ENCODE data around the gene NRAP.

The NRAP gene

GRCh38 chr10:113610631-113611601, 52.9 kb downstream of the NRAP start:
- TF ChIP-seq EP300 (IDR thresholded peaks at IDR 0.05; ENCODE audit: borderline replicate concordance) (no peak), TAF1 (IDR thresholded peaks at IDR 0.05; ENCODE audit: low read depth) (no peak), TCF12 (IDR thresholded peaks at IDR 0.05; ENCODE audit: low read depth) (no peak), EGR1 (IDR thresholded peaks at IDR 0.05) (no peak), CREB1 (IDR thresholded peaks at IDR 0.05; ENCODE audit: low read depth) (no peak), YY1 (IDR thresholded peaks at IDR 0.05; ENCODE audit: low read depth) (no peak), RAD21 (IDR thresholded peaks at IDR 0.05; ENCODE audit: low read depth) (no peak), MAX (IDR thresholded peaks at IDR 0.05) (no peak), CEBPB (IDR thresholded peaks at IDR 0.05) (no peak), NFIC (IDR thresholded peaks at IDR 0.05) (no peak), USF1 (IDR thresholded peaks at IDR 0.05) (no peak), TEAD4 (IDR thresholded peaks at IDR 0.05) (no peak), FOXM1 (IDR thresholded peaks at IDR 0.05; ENCODE audit: borderline replicate concordance, low read depth) (no peak), ZBTB7A (IDR thresholded peaks at IDR 0.05; ENCODE audit: low read depth) (no peak)
- TF ChIP-seq, protein P1, sequence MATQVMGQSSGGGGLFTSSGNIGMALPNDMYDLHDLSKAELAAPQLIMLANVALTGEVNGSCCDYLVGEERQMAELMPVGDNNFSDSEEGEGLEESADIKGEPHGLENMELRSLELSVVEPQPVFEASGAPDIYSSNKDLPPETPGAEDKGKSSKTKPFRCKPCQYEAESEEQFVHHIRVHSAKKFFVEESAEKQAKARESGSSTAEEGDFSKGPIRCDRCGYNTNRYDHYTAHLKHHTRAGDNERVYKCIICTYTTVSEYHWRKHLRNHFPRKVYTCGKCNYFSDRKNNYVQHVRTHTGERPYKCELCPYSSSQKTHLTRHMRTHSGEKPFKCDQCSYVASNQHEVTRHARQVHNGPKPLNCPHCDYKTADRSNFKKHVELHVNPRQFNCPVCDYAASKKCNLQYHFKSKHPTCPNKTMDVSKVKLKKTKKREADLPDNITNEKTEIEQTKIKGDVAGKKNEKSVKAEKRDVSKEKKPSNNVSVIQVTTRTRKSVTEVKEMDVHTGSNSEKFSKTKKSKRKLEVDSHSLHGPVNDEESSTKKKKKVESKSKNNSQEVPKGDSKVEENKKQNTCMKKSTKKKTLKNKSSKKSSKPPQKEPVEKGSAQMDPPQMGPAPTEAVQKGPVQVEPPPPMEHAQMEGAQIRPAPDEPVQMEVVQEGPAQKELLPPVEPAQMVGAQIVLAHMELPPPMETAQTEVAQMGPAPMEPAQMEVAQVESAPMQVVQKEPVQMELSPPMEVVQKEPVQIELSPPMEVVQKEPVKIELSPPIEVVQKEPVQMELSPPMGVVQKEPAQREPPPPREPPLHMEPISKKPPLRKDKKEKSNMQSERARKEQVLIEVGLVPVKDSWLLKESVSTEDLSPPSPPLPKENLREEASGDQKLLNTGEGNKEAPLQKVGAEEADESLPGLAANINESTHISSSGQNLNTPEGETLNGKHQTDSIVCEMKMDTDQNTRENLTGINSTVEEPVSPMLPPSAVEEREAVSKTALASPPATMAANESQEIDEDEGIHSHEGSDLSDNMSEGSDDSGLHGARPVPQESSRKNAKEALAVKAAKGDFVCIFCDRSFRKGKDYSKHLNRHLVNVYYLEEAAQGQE (IDR thresholded peaks at IDR 0.05; ENCODE audit: low read depth): no peak

DNA sequence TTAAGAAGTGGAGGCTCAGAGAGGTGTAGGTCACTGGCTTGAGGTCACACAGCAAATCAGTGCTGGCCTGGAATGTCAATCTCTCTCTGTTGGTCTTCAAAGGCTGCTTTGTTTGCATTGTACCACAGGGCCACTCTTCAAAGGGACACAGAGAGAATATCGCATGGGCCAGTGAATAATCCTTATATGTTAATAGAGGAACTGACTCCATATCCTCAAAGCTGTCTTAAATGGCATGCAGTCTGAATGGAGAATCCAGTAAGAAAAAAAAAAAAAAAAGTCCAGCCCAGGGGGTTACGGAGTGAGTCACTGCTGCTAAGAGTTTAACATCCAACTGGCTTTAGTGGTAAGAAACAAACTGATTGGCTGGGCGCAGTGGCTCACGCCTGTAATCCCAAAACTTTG, 54.1 kb downstream of the NRAP start:
- TF ChIP-seq TCF12 (IDR thresholded peaks at IDR 0.05; ENCODE audit: low read depth) (no peak), TEAD4 (IDR thresholded peaks at IDR 0.05) (no peak), CREB1 (IDR thresholded peaks at IDR 0.05; ENCODE audit: low read depth) (no peak), CEBPB (IDR thresholded peaks at IDR 0.05) (no peak), EP300 (IDR thresholded peaks at IDR 0.05; ENCODE audit: borderline replicate concordance) (no peak), USF1 (IDR thresholded peaks at IDR 0.05) (no peak)
- TF ChIP-seq, protein P1 (IDR thresholded peaks at IDR 0.05; ENCODE audit: low read depth): no peak

DNA sequence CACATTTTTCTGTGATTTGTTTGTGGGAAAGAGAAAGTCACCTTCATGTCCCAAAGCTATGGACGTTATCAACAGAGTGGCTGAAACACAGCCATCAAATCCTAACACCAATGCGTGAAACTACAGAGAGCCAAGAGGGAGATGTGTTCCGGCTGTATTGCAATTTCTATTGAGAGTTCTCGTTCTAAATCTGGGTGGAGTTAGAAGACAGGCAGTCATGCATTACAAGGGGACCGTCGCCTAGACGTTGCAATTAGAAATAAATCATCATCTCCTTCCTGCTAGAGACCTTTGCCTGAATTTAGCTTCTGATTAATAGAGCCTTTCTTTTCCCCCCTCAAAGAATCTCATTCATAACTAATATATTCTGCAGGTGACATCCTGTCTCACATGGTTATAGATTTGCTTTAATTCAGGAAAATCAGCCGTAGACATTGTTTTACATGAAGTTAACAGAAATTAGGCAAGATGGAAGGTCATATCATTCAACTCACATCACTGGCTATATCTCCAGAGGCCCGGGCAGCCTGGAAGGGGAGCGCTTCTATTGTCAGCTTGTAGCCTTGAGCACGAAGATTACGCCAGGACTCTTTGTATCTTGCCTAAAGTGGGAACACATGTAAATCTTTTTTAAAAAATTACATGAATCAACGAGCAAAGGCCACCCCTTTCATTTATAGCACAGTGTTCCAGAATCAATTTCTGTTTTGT, 58.4 kb downstream of the NRAP start:
- TF ChIP-seq TCF12 (IDR thresholded peaks at IDR 0.05; ENCODE audit: low read depth): no peak
- no peak for TF ChIP-seq RAD21 (IDR thresholded peaks at IDR 0.05; ENCODE audit: low read depth)
- no peak for TF ChIP-seq TAF1 (IDR thresholded peaks at IDR 0.05; ENCODE audit: low read depth)
- no peak for TF ChIP-seq YY1 (IDR thresholded peaks at IDR 0.05; ENCODE audit: low read depth)
- no peak for TF ChIP-seq MAX (IDR thresholded peaks at IDR 0.05)
- TF ChIP-seq, protein P1 (IDR thresholded peaks at IDR 0.05; ENCODE audit: low read depth): no peak
- no peak for TF ChIP-seq EP300 (IDR thresholded peaks at IDR 0.05; ENCODE audit: borderline replicate concordance)
- TF ChIP-seq CEBPB (IDR thresholded peaks at IDR 0.05): no peak
- no peak for TF ChIP-seq FOXM1 (IDR thresholded peaks at IDR 0.05; ENCODE audit: borderline replicate concordance, low read depth)
- no peak for TF ChIP-seq TEAD4 (IDR thresholded peaks at IDR 0.05)
- TF ChIP-seq CREB1 (IDR thresholded peaks at IDR 0.05; ENCODE audit: low read depth): no peak
- TF ChIP-seq NFIC (IDR thresholded peaks at IDR 0.05): no peak
- TF ChIP-seq EGR1 (IDR thresholded peaks at IDR 0.05): no peak
- TF ChIP-seq ZBTB7A (IDR thresholded peaks at IDR 0.05; ENCODE audit: low read depth): no peak
- TF ChIP-seq USF1 (IDR thresholded peaks at IDR 0.05): no peak

All from Ishikawa (cell line).